ENCODE data around the gene THRSP. TPM values are rescaled to one million over a fixed set of nuclear protein-coding genes. Genes with fewer than 3 reads are reported as not detected.
"Not testable (repeated sequence)": the region's sequence is repeated elsewhere in the genome, so short reads cannot be mapped to it uniquely, and the experiment has no call there.

The THRSP gene
- total RNA-seq, 1 experiment from 2014 or later: 0.25 TPM

- Mint-ChIP-seq H3K36me3 (ENCODE audit: insufficient read depth, unreplicated experiment) (peaks cover 11% of the 10 kb centered on the region), H3K4me3 (ENCODE audit: unreplicated experiment) (peak overlapping the region; percentile 23), H3K9me3 (ENCODE audit: unreplicated experiment) (peaks cover 20% of the 10 kb centered on the region), H3K27me3 (ENCODE audit: insufficient read depth, unreplicated experiment) (no peaks in the 10 kb centered on the region), H3K27ac (ENCODE audit: unreplicated experiment) (peak overlapping the region; percentile 66), H3K4me1 (ENCODE audit: low read depth, unreplicated experiment) (peaks cover 29% of the 10 kb centered on the region)
- no peak for DNase-seq
- BruUV-seq (replicated peaks): no TSS peak
- CTCF ChIA-PET: no interaction called here
- intact Hi-C loops (cut with micrococcal nuclease; ENCODE audit: unreplicated experiment): no loop called here
- no peak overlapping the region for H3K4me3 ChIP-seq (ENCODE audit: low read depth, low read length)
- TF ChIP-seq, protein P1, sequence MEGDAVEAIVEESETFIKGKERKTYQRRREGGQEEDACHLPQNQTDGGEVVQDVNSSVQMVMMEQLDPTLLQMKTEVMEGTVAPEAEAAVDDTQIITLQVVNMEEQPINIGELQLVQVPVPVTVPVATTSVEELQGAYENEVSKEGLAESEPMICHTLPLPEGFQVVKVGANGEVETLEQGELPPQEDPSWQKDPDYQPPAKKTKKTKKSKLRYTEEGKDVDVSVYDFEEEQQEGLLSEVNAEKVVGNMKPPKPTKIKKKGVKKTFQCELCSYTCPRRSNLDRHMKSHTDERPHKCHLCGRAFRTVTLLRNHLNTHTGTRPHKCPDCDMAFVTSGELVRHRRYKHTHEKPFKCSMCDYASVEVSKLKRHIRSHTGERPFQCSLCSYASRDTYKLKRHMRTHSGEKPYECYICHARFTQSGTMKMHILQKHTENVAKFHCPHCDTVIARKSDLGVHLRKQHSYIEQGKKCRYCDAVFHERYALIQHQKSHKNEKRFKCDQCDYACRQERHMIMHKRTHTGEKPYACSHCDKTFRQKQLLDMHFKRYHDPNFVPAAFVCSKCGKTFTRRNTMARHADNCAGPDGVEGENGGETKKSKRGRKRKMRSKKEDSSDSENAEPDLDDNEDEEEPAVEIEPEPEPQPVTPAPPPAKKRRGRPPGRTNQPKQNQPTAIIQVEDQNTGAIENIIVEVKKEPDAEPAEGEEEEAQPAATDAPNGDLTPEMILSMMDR (IDR thresholded peaks at IDR 0.05; ENCODE audit: insufficient read depth in 1 of 2, low read depth in 1 of 2, low read length in 1 of 2, severe bottlenecking in 1 of 2, unreplicated experiment in 1 of 2): no peak
- H3K36me3 ChIP-seq (ENCODE audit: control insufficient read depth, insufficient read depth, low read length): no peaks in the 10 kb centered on the region
- H3K9me3 ChIP-seq: peaks cover 4% of the 10 kb centered on the region; the same call in 1 of the 2 replicates
- POLR2A ChIA-PET: no interaction called here
- no peaks in the 10 kb centered on the region for H3K27me3 ChIP-seq (replicated peaks; ENCODE audit: control insufficient read depth, insufficient read depth, low read length)
- H3K4me1 ChIP-seq: peaks cover 31% of the 10 kb centered on the region
These were observed 18.5 kb downstream of the THRSP start for GRCh38 chr11:78082146-78082545.

DNA sequence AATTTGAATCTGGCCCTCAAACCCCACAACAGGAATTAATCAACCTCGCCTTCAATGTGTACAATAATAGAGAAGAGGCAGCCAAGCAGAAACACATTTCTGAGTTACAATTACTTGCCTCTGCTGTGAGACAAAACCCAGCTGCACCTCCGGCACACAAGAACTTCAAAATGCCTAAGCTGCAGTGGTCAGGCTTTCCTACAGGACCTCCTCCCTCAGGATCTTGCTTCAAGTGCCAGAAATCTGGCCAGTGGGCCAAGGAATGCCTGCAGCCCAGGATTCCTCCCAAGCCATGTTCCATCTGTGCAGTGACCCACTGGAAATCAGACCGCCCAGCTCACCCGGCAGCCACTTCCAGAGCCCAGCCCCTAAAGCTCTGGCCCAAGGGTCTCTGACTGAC, 19.4 kb downstream of the THRSP start:
- peaks cover 6% of the 10 kb centered on the region for H3K36me3 Mint-ChIP-seq (ENCODE audit: insufficient read depth, unreplicated experiment)
- peaks cover 21% of the 10 kb centered on the region for H3K9me3 Mint-ChIP-seq (ENCODE audit: unreplicated experiment)
- ChIA-PET CTCF (no interaction called here), POLR2A (no interaction called here)
- H3K4me1 Mint-ChIP-seq (ENCODE audit: low read depth, unreplicated experiment): peaks cover 26% of the 10 kb centered on the region
- H3K36me3 ChIP-seq (ENCODE audit: control insufficient read depth, insufficient read depth, low read length): no peaks in the 10 kb centered on the region
- H3K9me3 ChIP-seq: peaks cover 9% of the 10 kb centered on the region
- DNase-seq: no peak
- H3K4me3 ChIP-seq (ENCODE audit: low read depth, low read length): no peak overlapping the region
- no TSS peak for BruUV-seq (replicated peaks)
- H3K4me3 Mint-ChIP-seq (ENCODE audit: unreplicated experiment): no peak overlapping the region
- intact Hi-C loops (cut with micrococcal nuclease; ENCODE audit: unreplicated experiment): no loop called here
- no peaks in the 10 kb centered on the region for H3K27me3 Mint-ChIP-seq (ENCODE audit: insufficient read depth, unreplicated experiment)
- H3K4me1 ChIP-seq: peaks cover 23% of the 10 kb centered on the region
- H3K27ac Mint-ChIP-seq (ENCODE audit: unreplicated experiment): no peak overlapping the region
- TF ChIP-seq, protein P1 (IDR thresholded peaks at IDR 0.05; ENCODE audit: insufficient read depth in 1 of 2, low read depth in 1 of 2, low read length in 1 of 2, severe bottlenecking in 1 of 2, unreplicated experiment in 1 of 2): no peak
- no peaks in the 10 kb centered on the region for H3K27me3 ChIP-seq (replicated peaks; ENCODE audit: control insufficient read depth, insufficient read depth, low read length)

DNA sequence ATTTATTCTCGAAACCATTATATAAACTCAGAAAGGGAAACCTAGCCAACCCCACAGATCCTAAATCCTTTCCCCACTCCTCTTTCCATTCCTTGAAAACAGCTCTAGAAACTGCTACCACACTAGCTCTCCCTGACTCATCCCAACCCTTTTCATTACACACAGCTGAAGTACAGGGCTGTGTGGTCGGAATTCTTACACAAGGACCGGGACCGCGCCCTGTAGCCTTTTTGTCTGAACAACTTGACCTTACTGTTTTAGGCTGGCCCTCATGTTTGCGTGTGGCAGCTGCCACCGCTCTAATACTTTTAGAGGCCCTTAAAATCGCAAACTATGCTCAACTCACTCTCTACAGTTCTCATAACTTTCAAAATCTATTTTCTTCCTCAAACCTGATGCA, 20.8 kb downstream of the THRSP start:
- H3K27me3 ChIP-seq (replicated peaks; ENCODE audit: control insufficient read depth, insufficient read depth, low read length); BruUV-seq (replicated peaks); H3K36me3 ChIP-seq (ENCODE audit: control insufficient read depth, insufficient read depth, low read length); H3K27me3 Mint-ChIP-seq (ENCODE audit: insufficient read depth, unreplicated experiment); DNase-seq; H3K27ac Mint-ChIP-seq (ENCODE audit: unreplicated experiment); POLR2A ChIA-PET; H3K4me3 Mint-ChIP-seq (ENCODE audit: unreplicated experiment); H3K4me3 ChIP-seq (ENCODE audit: low read depth, low read length); CTCF ChIA-PET; intact Hi-C loops (cut with micrococcal nuclease; ENCODE audit: unreplicated experiment); H3K36me3 Mint-ChIP-seq (ENCODE audit: insufficient read depth, unreplicated experiment): not testable (repeated sequence)
- Mint-ChIP-seq H3K9me3 (ENCODE audit: unreplicated experiment) (peaks cover 21% of the 10 kb centered on the region), H3K4me1 (ENCODE audit: low read depth, unreplicated experiment) (peaks cover 19% of the 10 kb centered on the region)
- H3K4me1 ChIP-seq: peaks cover 20% of the 10 kb centered on the region
- H3K9me3 ChIP-seq: peaks cover 17% of the 10 kb centered on the region

DNA sequence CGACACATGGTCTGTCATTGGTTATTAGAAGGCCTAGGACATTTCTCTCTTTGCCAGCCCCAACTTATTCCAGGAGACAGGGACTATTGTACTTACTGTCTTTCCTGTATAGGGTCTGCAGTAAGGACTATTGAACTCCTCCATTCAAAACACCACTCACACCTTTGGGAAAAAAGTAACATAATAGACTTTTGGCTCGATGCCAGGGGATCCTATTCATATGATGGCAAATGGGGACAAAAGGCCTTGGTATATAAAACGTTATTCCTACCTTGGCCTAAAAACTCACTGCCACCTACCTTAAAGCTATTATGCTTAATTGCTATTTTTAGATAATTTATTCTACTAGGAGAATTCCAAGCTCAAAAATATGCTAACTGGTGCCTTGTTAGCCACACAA, 22.3 kb downstream of the THRSP start:
- Mint-ChIP-seq H3K4me1 (ENCODE audit: low read depth, unreplicated experiment) (peaks cover 29% of the 10 kb centered on the region), H3K9me3 (ENCODE audit: unreplicated experiment) (peaks cover 20% of the 10 kb centered on the region), H3K27me3 (ENCODE audit: insufficient read depth, unreplicated experiment) (no peaks in the 10 kb centered on the region), H3K4me3 (ENCODE audit: unreplicated experiment) (no peak overlapping the region), H3K36me3 (ENCODE audit: insufficient read depth, unreplicated experiment) (peaks cover 13% of the 10 kb centered on the region), H3K27ac (ENCODE audit: unreplicated experiment) (no peak overlapping the region)
- ChIA-PET POLR2A (no interaction called here), CTCF (no interaction called here)
- DNase-seq: no peak
- intact Hi-C loops (cut with micrococcal nuclease; ENCODE audit: unreplicated experiment): no loop called here
- no TSS peak for BruUV-seq (replicated peaks)
- Histone ChIP-seq H3K4me3 (ENCODE audit: low read depth, low read length) (no peak overlapping the region), H3K27me3 (replicated peaks; ENCODE audit: control insufficient read depth, insufficient read depth, low read length) (no peaks in the 10 kb centered on the region), H3K36me3 (ENCODE audit: control insufficient read depth, insufficient read depth, low read length) (no peaks in the 10 kb centered on the region), H3K9me3 (peaks cover 20% of the 10 kb centered on the region), H3K4me1 (peaks cover 19% of the 10 kb centered on the region)
- TF ChIP-seq, protein P1 (IDR thresholded peaks at IDR 0.05; ENCODE audit: insufficient read depth in 1 of 2, low read depth in 1 of 2, low read length in 1 of 2, severe bottlenecking in 1 of 2, unreplicated experiment in 1 of 2): no peak

DNA sequence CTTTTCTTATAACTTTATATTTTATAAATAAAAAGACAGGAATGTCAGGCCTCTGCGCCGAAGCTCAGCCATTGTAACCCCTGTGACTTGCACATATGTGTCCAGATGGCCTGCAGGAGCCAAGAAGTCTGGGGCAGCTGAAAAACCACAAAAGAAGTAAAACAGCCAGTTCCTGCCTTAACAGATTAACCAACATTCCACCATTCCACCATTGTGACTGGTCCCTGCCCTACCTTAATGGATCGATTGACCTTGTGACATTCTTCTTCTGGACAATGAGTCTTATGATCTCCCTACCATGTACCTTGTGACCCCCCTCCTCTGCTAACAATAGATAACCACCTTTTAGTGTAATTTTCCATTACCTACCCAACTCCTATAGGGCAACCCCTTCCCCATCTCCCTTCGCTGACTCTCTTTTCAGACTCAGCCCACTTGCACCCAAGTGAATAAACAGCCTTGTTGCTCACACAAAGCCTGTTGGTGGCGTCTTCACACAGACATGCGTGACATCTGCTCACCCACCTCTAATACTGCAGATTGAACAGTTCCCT, 22.9 kb downstream of the THRSP start:
- H3K4me3 Mint-ChIP-seq (ENCODE audit: unreplicated experiment); H3K36me3 ChIP-seq (ENCODE audit: control insufficient read depth, insufficient read depth, low read length); BruUV-seq (replicated peaks); CTCF ChIA-PET; H3K4me3 ChIP-seq (ENCODE audit: low read depth, low read length); DNase-seq; H3K27me3 Mint-ChIP-seq (ENCODE audit: insufficient read depth, unreplicated experiment); intact Hi-C loops (cut with micrococcal nuclease; ENCODE audit: unreplicated experiment); H3K27me3 ChIP-seq (replicated peaks; ENCODE audit: control insufficient read depth, insufficient read depth, low read length); POLR2A ChIA-PET: not testable (repeated sequence)
- H3K36me3 Mint-ChIP-seq (ENCODE audit: insufficient read depth, unreplicated experiment): peaks cover 19% of the 10 kb centered on the region
- Histone ChIP-seq H3K4me1 (peaks cover 20% of the 10 kb centered on the region), H3K9me3 (peaks cover 26% of the 10 kb centered on the region)
- H3K9me3 Mint-ChIP-seq (ENCODE audit: unreplicated experiment): peaks cover 19% of the 10 kb centered on the region
- H3K27ac Mint-ChIP-seq (ENCODE audit: unreplicated experiment): peak overlapping the region; percentile 1
- H3K4me1 Mint-ChIP-seq (ENCODE audit: low read depth, unreplicated experiment): peaks cover 25% of the 10 kb centered on the region
